HL-60 (cell line): ENCODE results near the gene FGF1.

Source experiments
- POLR2AphosphoS5 ChIP-seq: IDR thresholded peaks from 2 replicates; pipeline ENCODE4 v1.6.1; 2012; ENCODE audit warnings: low read depth
- TF ChIP-seq, protein P1 (sequence below): IDR thresholded peaks from one replicate; pipeline ENCODE4 v1.5.1; 2011; ENCODE audit warnings: low read length, control low read depth, inconsistent platforms; ENCODE audit not compliant: insufficient read depth
- TF ChIP-seq, protein P2 (sequence below): IDR thresholded peaks from 2 replicates; pipeline ENCODE4 v1.6.1; 2012; ENCODE audit warnings: low read depth; ENCODE audit not compliant: insufficient replicate concordance

DNA sequence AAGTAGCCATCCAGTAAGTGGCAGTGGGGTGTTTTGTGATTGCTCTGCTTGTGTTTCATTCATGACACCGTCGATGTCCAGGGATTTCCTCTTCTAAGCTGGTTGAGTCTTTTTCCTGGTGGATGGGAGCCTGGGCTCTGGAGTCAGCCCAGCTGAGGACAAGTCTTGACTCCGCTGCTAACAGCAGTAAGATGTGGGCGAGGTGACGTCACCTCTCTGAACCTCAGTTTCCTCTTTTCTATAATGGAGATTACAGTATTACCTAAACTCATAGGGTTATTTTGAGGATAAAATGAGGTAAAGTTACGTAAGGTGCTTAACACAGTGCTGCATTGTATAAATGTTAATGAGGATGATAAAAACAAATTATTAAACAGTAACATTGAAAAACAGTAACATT lies 21.3 kb downstream of the FGF1 start:
- TF ChIP-seq, protein P1, sequence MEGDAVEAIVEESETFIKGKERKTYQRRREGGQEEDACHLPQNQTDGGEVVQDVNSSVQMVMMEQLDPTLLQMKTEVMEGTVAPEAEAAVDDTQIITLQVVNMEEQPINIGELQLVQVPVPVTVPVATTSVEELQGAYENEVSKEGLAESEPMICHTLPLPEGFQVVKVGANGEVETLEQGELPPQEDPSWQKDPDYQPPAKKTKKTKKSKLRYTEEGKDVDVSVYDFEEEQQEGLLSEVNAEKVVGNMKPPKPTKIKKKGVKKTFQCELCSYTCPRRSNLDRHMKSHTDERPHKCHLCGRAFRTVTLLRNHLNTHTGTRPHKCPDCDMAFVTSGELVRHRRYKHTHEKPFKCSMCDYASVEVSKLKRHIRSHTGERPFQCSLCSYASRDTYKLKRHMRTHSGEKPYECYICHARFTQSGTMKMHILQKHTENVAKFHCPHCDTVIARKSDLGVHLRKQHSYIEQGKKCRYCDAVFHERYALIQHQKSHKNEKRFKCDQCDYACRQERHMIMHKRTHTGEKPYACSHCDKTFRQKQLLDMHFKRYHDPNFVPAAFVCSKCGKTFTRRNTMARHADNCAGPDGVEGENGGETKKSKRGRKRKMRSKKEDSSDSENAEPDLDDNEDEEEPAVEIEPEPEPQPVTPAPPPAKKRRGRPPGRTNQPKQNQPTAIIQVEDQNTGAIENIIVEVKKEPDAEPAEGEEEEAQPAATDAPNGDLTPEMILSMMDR, result no peak
- TF ChIP-seq, protein P2, sequence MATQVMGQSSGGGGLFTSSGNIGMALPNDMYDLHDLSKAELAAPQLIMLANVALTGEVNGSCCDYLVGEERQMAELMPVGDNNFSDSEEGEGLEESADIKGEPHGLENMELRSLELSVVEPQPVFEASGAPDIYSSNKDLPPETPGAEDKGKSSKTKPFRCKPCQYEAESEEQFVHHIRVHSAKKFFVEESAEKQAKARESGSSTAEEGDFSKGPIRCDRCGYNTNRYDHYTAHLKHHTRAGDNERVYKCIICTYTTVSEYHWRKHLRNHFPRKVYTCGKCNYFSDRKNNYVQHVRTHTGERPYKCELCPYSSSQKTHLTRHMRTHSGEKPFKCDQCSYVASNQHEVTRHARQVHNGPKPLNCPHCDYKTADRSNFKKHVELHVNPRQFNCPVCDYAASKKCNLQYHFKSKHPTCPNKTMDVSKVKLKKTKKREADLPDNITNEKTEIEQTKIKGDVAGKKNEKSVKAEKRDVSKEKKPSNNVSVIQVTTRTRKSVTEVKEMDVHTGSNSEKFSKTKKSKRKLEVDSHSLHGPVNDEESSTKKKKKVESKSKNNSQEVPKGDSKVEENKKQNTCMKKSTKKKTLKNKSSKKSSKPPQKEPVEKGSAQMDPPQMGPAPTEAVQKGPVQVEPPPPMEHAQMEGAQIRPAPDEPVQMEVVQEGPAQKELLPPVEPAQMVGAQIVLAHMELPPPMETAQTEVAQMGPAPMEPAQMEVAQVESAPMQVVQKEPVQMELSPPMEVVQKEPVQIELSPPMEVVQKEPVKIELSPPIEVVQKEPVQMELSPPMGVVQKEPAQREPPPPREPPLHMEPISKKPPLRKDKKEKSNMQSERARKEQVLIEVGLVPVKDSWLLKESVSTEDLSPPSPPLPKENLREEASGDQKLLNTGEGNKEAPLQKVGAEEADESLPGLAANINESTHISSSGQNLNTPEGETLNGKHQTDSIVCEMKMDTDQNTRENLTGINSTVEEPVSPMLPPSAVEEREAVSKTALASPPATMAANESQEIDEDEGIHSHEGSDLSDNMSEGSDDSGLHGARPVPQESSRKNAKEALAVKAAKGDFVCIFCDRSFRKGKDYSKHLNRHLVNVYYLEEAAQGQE, result no peak
- TF ChIP-seq POLR2AphosphoS5, result no peak
